ENCODE data around the gene GOLT1A.

GRCh38 chr1:204203206-204203767 lies 10.5 kb downstream of the GOLT1A start:
- TF ChIP-seq POLR2A (IDR thresholded peaks at IDR 0.05; ENCODE audit: low read depth) (no peak), POLR2AphosphoS5 (IDR thresholded peaks at IDR 0.05) (no peak), EP300 (IDR thresholded peaks at IDR 0.05) (no peak)
- TF ChIP-seq, protein P1, sequence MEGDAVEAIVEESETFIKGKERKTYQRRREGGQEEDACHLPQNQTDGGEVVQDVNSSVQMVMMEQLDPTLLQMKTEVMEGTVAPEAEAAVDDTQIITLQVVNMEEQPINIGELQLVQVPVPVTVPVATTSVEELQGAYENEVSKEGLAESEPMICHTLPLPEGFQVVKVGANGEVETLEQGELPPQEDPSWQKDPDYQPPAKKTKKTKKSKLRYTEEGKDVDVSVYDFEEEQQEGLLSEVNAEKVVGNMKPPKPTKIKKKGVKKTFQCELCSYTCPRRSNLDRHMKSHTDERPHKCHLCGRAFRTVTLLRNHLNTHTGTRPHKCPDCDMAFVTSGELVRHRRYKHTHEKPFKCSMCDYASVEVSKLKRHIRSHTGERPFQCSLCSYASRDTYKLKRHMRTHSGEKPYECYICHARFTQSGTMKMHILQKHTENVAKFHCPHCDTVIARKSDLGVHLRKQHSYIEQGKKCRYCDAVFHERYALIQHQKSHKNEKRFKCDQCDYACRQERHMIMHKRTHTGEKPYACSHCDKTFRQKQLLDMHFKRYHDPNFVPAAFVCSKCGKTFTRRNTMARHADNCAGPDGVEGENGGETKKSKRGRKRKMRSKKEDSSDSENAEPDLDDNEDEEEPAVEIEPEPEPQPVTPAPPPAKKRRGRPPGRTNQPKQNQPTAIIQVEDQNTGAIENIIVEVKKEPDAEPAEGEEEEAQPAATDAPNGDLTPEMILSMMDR (IDR thresholded peaks at IDR 0.05), result no peak

Measured in esophagus muscularis mucosa (tissue), 4 donors.